HG03378 (cell line): ENCODE data around the gene DNLZ.

Source experiments
- ATAC-seq: cut with Tn5 transposase; IDR thresholded peaks from one replicate; pipeline ENCODE4 v1.9.1; 2021; ENCODE audit warnings: mild to moderate bottlenecking, moderate library complexity; ENCODE audit not compliant: unreplicated experiment

DNLZ gene

DNA sequence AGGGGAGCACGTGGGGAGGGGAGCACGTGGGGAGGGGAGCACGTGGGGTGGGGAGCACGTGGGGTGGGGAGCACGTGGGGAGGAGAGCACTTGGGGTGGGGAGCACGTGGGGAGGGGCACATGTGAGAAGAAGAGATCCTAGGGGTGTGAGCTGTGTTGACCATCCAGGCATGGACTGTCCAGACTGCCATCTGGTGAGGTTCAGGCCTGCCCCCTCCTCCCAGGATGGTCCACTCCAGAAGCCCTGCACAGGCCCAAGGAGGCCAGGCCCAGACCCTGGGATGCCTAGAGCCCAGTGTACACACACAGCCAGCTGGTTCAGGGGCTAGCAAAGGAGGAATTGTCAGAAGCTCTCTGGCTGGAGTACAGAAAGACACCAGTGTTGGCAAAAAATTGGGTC is 34.1 kb upstream of the DNLZ start:
- ATAC-seq = no peak

DNA sequence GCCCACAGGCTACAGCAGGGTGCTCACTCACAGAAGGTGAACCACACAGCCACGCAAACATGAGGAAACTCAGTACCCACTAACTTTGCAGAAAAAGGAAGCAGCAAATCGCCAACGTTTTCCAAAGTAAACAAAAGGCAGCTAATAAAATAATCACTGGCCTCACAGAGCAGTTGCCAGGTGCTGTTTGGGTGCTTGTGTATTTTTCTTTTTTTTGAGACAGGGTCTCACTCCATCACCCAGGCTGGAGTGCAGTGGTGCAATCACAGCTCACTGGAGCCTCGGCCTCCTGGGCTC is 32.6 kb upstream of the DNLZ start:
- ATAC-seq = no peak

DNA sequence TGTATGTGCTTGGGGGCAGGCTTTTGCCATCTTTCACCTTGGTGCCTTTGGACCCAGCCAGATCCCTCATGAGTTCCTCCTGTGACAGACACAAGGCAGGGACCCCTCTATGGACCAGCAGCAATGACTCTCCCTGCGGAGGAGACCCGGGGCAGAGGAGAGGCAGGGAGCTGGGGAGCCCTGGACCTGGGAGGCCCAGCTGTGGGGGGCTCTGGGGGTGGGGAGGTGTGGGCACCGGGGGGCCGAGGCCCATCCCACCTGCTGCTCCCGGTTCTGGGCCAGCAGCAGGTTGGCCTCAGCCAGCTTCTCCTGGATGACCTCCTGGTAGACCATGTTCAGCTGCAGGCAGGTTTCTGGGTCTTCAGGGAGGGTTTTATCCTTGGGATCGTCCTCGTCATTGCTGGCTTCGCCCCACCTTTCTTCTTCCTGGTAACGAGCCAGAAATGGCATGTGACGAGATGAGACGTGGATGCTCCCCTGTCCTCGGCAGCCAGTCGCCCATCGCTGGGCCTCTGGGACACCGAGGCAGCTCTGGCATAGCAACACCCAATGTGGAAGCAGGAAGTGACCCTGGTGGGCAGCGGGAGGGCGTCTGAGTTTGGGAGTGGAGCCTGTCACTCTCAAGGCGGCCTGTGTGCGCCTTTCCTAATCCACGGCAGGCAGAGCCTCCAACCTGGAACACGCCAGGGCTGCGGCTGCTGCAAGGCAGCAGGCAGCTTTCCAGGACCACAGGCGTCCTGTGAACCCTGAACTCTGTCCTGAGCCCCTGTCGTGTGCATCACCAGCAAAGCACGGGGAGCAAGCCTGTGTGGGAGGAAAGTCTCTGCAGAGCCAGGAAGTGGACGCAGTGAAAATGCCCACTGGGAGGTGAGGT is 32.0 kb upstream of the DNLZ start:
- ATAC-seq = no peak

DNA sequence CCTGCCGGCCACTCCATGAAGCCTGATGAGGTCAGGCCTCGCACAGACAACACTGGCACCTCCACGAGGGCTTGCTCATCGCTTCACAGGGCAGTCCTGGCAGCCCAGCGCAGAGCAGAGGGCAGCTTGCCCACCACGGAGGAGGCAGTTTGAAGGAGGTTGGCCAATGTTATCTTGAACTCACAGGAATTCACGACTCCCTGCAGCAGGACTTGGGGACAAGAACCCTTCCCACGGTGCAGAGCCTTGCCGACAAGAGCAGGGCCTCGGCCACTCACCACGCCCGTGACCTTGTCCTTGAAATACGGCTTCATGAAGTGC is 31.4 kb upstream of the DNLZ start:
- ATAC-seq = no peak

DNA sequence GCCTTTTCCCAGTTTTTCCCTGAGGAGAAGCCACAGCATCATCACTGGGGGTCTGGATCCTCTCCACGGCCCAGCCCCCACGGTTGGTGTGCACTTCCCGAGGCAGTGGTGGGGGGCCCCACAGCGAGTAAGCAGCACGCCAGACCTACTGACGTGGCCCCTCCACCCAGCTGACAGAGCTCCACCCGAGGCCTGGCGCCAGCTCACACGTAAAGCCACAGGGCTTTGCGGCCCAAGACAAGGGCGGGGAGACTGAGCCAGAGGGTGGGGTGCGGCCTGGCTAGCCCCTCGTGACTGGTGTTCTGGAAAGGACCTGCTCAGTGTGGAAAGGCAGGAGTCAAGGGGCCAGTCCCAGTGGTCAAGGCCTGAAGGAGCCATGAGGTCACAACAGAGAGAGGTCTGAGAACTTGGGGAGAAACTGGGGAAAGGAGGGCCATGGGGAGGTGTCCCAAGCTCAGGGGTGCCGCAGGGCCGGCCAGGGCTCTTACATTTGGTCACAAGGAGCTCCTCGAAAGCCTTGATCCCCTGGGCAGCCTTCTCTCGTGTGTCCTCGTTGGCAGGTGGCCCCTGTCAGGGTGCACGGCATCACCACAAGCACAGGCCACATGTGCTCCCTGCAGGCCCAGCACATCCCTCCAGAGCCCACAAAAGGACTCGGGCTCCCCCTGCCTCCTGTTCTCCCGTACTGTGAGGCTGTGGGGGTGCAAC is 30.9 kb upstream of the DNLZ start:
- no peak for ATAC-seq

- no peak for ATAC-seq
Observed at GRCh38 chr9:136393531-136393930, 30.0 kb upstream of the DNLZ start.

GRCh38 chr9:136392538-136393449 is 29.2 kb upstream of the DNLZ start:
- ATAC-seq = no peak

GRCh38 chr9:136391737-136392537 is 28.4 kb upstream of the DNLZ start:
- no peak for ATAC-seq

GRCh38 chr9:136389396-136389795 is 25.9 kb upstream of the DNLZ start:
- no peak for ATAC-seq

- ATAC-seq = no peak
Observed at GRCh38 chr9:136387217-136387616, 23.7 kb upstream of the DNLZ start.

GRCh38 chr9:136386018-136386417 is 22.5 kb upstream of the DNLZ start:
- ATAC-seq = no peak

GRCh38 chr9:136385015-136385414 is 21.5 kb upstream of the DNLZ start:
- ATAC-seq = no peak

DNA sequence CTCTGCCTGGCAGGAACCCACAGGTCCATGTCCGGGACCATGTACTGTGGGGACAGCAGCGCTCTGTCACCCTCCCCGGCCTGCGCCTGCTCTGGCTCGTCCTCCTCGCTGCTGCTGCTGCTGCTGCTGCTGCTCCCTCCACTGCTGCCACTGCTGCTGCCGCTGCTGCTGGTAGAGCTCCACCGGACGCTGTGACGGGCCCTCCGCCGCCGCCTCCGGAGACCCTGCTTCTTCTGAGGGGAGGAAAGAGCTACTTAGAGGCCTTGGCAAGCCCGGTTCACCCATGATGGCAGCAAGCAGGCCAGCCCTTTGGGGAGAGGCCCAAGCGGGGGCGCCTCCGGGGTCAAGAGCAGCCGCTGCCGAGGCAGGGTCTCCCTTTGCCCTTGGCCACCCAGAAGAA is 19.9 kb upstream of the DNLZ start:
- ATAC-seq = no peak

DNA sequence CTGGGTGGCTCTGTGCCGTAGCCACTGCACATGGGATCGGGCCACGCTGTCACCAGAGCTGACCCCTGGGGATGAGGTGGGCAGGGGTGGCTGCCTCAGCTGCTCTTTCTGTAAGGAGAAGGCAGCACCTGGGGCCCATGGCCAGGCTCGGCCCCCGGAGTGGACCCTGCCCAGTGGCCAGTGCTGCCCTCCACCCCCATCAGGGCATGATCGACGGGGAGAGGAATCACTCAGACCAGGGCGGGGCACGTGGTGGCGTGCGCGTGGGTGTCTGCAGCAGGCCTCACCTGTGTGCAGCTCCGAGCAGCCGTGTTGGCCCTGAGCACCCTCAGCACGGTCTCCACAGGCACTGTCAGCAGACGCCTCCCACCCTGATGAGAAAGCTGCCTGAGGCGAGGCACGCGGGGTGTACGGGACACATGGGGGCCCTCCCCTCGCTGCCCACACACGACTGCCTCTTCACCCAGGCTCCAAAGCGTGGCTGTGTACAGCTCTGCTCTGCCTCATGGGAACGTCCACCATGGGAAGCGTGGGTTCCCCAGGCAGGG is 18.5 kb upstream of the DNLZ start:
- ATAC-seq = no peak

DNA sequence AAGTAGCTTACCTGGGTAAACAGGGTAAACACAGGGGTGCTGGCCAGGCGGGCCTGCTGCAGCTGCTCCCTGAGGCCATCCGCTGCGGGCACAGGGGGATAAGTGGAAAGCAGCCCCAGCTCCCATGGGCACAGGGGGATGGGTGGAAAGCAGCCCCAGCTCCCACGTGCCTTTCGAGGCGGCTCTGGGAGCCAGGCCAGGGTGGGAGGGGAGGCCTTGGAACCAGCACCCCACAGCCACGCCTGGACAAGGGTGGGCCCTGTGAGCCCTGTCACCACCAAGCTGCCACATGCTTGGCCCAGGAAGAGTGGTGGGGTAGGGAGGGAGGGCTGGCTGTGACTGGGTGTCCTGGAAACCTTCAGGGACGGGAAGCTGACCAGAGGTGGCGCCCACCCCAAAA is 17.8 kb upstream of the DNLZ start:
- no peak for ATAC-seq

DNA sequence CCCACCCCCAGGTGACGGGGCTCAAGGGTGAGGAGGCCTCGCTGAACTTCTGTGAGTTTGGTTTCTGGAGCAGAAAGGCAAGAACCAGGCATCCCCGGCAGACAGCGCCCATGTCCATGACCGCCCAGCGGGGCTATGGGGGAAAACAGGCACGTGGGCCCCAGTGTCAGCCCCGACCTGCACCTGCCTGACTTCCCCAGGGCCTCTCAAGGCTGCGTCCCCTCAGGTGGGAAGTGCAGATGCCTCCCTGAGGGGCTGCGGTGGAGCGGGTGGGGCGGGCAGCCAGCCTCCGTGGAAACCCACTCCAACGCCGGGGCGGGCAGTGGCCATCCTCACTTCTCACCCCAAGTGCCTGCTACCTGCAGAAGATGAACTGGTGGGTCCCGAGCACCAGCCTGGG is 16.8 kb upstream of the DNLZ start:
- no peak for ATAC-seq

GRCh38 chr9:136379891-136380290 is 16.3 kb upstream of the DNLZ start:
- ATAC-seq = no peak

- ATAC-seq = no peak
Observed at GRCh38 chr9:136379401-136379800, 15.9 kb upstream of the DNLZ start.

DNA sequence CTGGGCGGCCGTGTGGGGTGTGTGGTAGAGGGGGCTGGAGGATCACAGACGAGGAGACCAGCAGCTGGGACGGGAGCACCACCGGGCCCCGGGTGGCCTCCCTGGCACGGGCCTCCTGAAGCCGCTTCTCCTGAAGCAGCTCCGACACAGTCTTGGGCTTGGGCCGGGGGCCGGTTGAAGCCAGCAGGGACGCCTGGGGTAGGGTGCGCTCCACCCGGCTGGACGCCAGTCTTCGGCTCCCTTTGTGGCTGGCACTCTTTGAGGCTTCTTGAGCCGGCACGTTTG is 15.4 kb upstream of the DNLZ start:
- ATAC-seq = no peak

GRCh38 chr9:136378170-136379002 is 14.8 kb upstream of the DNLZ start:
- ATAC-seq = no peak
